Esophagus squamous epithelium (tissue), 5 donors: Measurements from ENCODE around the gene SLC39A10. TPM values are rescaled to one million over a fixed set of nuclear protein-coding genes. Genes with fewer than 3 reads are reported as not detected.
"Not testable (repeated sequence)": the region's sequence is repeated elsewhere in the genome, so short reads cannot be mapped to it uniquely, and the experiment has no call there.

Experiments
- DNase-seq: peaks from one replicate; lab custom pipeline; 2025; lab: John Stamatoyannopoulos, UW
- H3K27ac ChIP-seq, 4 donors: fragments of 200-600 bp; sonication (generic); one replicate each; pipeline ENCODE4 v1.5.1; 2016 to 2019; ENCODE audit warnings: mild to moderate bottlenecking in 1 of 4
- H3K27me3 ChIP-seq, 4 donors: fragments of 200-600 bp; sonication (generic); 1 replicate in 3 of 4; 2 replicates in 1 of 4; pipeline versions ENCODE4 v1.5.1 to v1.6.0; 2017 to 2021; ENCODE audit warnings: antibody characterized with exemption in 1 of 4
- H3K36me3 ChIP-seq, 3 donors: fragments of 200-600 bp; sonication (generic); one replicate each; pipeline ENCODE4 v1.5.1; 2016 to 2019
- H3K4me1 ChIP-seq, 3 donors: fragments of 200-600 bp; sonication (generic); one replicate each; pipeline ENCODE4 v1.5.1; 2017 to 2019
- H3K4me3 ChIP-seq, 4 donors: fragments of 200-600 bp; sonication (generic); 1 replicate in 3 of 4; 2 replicates in 1 of 4; pipeline ENCODE4 v1.5.1; 2016 to 2019; ENCODE audit warnings: mild to moderate bottlenecking in 2 of 4, moderate library complexity in 1 of 4
- H3K9me3 ChIP-seq, 3 donors: fragments of 200-600 bp; sonication (generic); one replicate each; pipeline ENCODE4 v1.5.1; 2016 to 2019
- POLR2A ChIP-seq, 4 donors: fragments of 450-650 bp; IDR thresholded peaks; one replicate each; pipeline ENCODE4 v1.6.1; 2017; ENCODE audit warnings: antibody characterized with exemption in 4 of 4, mild to moderate bottlenecking in 4 of 4, moderate library complexity in 3 of 4
- WGBS, 2 donors: methylation state at CpG; one replicate each; pipeline ENCODE4 v1.1.5; 2018; 5-methylcytosine and 5-hydroxymethylcytosine counted together
- intact Hi-C: fragments of 100-400 bp; cut with DNase I; formaldehyde crosslinking; loops from one replicate; pipeline ENCODE4 v1.15.0; 2022
- total RNA-seq, 4 donors: library from RNA; depleted of rRNA; stranded (reverse); fragments of >200 nt; gene quantifications; one replicate each; pipeline ENCODE4 v1.1.0, GENCODE V29; 2016
- TF ChIP-seq, protein P1 (sequence below), 6 experiments: fragments of 450-650 bp in 4 of 6; fragments of 200-600 bp in 2 of 6; sonication (generic) in 2 of 6; IDR thresholded peaks; one replicate each; pipeline ENCODE4 v1.5.1; 2016 to 2019; ENCODE audit warnings: antibody characterized with exemption in 6 of 6, mild to moderate bottlenecking in 4 of 6, moderate library complexity in 4 of 6
- donor health status: DM: yes; HTN: yes; CAD: no.

SLC39A10 gene
- total RNA-seq, 4 donors from 2014 or later: 2.0 to 15.3 (median 9.3) TPM

DNA sequence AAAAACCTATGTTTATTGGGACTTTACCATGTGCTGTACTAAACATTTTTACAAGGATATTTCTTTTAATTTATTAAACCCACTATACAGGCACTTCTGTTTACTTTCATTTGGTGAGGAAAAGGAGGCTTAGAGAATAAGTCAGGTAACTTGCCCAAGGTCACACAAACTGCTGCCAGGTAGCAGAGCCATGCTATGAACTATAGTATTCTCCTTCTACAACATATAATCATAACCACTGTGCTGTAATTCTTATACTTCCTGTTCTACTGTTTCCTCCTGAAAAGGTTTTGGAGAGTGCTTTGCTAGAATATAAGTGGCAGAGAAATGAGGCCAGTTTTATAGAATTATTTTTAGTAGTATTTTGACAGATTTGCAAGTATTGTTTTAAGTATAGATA is 29.5 kb downstream of the SLC39A10 start:
- TF ChIP-seq, protein P1, sequence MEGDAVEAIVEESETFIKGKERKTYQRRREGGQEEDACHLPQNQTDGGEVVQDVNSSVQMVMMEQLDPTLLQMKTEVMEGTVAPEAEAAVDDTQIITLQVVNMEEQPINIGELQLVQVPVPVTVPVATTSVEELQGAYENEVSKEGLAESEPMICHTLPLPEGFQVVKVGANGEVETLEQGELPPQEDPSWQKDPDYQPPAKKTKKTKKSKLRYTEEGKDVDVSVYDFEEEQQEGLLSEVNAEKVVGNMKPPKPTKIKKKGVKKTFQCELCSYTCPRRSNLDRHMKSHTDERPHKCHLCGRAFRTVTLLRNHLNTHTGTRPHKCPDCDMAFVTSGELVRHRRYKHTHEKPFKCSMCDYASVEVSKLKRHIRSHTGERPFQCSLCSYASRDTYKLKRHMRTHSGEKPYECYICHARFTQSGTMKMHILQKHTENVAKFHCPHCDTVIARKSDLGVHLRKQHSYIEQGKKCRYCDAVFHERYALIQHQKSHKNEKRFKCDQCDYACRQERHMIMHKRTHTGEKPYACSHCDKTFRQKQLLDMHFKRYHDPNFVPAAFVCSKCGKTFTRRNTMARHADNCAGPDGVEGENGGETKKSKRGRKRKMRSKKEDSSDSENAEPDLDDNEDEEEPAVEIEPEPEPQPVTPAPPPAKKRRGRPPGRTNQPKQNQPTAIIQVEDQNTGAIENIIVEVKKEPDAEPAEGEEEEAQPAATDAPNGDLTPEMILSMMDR (IDR thresholded peaks at IDR 0.05): no peak
- TF ChIP-seq POLR2A (IDR thresholded peaks at IDR 0.05): no peak

GRCh38 chr2:195687320-195688086 is 30.5 kb downstream of the SLC39A10 start:
- Histone ChIP-seq H3K27ac (no peak overlapping the region), H3K36me3 (no peaks in the 10 kb centered on the region), H3K4me3 (no peak overlapping the region), H3K27me3 (no peaks in the 10 kb centered on the region), H3K9me3 (no peaks in the 10 kb centered on the region), H3K4me1 (no peaks in the 10 kb centered on the region)
- WGBS, 2 donors: 78 to 86% methylated on average over 2 of the region's 2 CpGs
- TF ChIP-seq, protein P1 (IDR thresholded peaks at IDR 0.05): no peak
- no peak for TF ChIP-seq POLR2A (IDR thresholded peaks at IDR 0.05)
- no peak for DNase-seq
- intact Hi-C loops: no loop called here

More for the DNA sequence above, 29.5 kb downstream of the SLC39A10 start:
- H3K4me1 ChIP-seq: no peaks in the 10 kb centered on the region
- H3K4me3 ChIP-seq: no peak overlapping the region
- H3K9me3 ChIP-seq: no peaks in the 10 kb centered on the region
- no peaks in the 10 kb centered on the region for H3K27me3 ChIP-seq
- intact Hi-C loops: no loop called here
- no peaks in the 10 kb centered on the region for H3K36me3 ChIP-seq
- no peak overlapping the region for H3K27ac ChIP-seq
- DNase-seq: no peak

- H3K36me3 ChIP-seq, H3K27me3 ChIP-seq, H3K27ac ChIP-seq, H3K4me1 ChIP-seq, DNase-seq, H3K9me3 ChIP-seq, H3K4me3 ChIP-seq, intact Hi-C loops: not testable (repeated sequence)
- WGBS, 2 donors: 75 to 89% methylated on average over 3 of the region's 3 CpGs
These were observed 35.5 kb downstream of the SLC39A10 start for GRCh38 chr2:195692531-195692930.

DNA sequence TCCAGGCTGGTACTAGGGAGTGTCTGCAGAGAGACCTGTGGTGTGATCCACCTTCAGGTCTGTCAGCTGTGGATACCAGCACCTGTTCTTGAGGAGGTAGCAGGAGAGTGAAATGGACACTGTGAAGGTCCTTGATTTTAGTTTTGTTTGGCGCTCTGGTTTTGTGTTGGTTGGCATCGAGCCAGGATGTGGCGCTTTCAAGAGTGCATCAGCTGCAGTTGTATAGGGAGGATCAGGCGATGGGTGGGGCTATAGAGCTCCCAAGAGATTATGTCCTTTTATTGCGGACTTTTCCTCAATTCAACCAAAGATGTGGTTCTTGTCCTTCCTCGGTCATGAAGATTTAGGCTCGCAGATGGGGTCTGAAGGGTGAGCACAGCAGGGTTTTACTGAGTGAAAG is 37.5 kb downstream of the SLC39A10 start:
- Histone ChIP-seq H3K4me3 (no peak overlapping the region), H3K27ac (no peak overlapping the region), H3K4me1 (no peaks in the 10 kb centered on the region), H3K9me3 (no peaks in the 10 kb centered on the region), H3K36me3 (peaks cover 0 to 8% (median 0%) of the 10 kb centered on the region in 3 donors), H3K27me3 (no peaks in the 10 kb centered on the region)
- WGBS, 2 donors: 93 to 98% methylated on average over 7 of the region's 7 CpGs
- no peak for DNase-seq
- intact Hi-C loops: no loop called here
- TF ChIP-seq, protein P1 (IDR thresholded peaks at IDR 0.05): no peak
- no peak for TF ChIP-seq POLR2A (IDR thresholded peaks at IDR 0.05)

DNA sequence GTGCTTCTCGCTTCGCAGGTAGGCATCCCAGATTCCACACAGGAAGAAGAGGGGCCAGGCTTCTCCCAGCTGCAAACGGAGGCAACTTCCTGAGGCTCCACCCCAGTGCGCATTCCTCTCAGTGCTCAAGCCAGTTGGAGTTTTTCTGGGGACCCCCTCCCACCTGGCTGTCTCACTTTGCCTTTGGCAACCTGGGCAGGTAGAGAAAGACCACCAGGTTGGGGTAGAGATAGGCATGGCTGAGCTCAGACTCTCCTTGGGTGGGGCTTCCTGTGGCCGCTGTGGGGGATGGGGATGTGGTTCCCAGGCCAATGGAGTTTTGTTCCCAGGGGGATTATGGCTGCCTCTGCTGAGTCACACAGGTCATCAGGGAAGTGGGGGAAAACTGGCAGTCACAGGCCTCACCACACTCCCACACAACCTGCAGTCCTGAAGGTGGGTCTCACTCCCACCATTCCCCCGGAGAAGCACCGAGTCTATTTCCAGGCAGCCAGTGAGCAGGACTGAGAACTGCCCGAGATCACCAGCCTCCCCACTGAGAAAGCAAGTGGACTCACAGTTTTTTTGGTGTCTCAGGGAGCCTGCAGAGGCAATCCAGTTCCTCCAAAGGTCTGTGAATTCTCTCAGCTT is 38.1 kb downstream of the SLC39A10 start:
- H3K27me3 ChIP-seq: no peaks in the 10 kb centered on the region
- no peak for DNase-seq
- no peak overlapping the region for H3K27ac ChIP-seq
- H3K9me3 ChIP-seq: peaks cover 0 to 5% (median 2%) of the 10 kb centered on the region in 3 donors
- H3K4me1 ChIP-seq: no peaks in the 10 kb centered on the region
- TF ChIP-seq, protein P1 (IDR thresholded peaks at IDR 0.05): no peak
- no peak for TF ChIP-seq POLR2A (IDR thresholded peaks at IDR 0.05)
- H3K4me3 ChIP-seq: no peak overlapping the region
- H3K36me3 ChIP-seq: peaks cover 0 to 8% (median 0%) of the 10 kb centered on the region in 3 donors
- WGBS, 2 donors: 81 to 88% methylated on average over 4 to 7 of the region's 8 CpGs
- intact Hi-C loops: no loop called here
